ENCODE data around the gene SUSD3.

DNA sequence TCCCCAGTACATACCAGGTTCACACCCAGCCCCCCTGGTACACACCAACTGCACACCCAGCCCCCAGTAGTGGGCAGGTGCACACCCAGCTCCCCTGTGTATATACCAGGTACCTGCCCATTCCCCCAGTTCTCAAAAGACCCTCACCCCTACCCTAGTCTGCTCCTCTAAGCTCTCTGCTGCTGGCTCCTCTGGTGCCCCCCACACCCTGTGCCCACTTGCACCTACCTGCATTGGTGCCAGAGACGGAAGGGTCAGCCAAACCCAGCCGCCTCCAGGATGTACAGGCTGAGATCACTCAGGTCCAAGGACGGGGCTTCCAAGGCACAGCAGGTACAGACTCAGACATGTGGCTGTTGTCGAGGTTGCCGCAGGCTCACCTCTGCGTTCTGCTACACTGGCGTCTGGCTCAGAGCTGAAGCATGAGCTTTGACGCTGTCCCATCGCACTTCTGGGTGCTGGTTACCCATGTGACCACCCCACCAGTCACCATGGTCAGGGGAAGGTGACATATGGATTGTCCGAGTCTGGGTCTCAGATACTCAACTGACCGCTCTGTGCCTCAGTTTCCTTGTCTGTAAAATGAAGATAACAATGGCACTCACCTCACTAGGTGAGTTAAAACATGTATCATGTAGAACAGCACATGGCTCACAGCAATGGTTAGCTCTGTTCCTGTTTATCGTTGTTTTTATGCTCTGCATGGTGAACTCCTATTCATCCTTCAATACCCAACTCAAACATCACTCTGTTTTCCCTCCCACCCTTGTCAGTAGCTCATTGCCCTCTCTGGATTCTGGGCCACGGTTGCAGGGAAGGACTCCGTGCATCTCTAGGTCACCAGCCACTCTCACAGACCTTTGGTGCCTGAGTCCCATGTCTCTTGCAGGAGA lies 45.3 kb upstream of the SUSD3 start:
- TF ChIP-seq, protein P1, sequence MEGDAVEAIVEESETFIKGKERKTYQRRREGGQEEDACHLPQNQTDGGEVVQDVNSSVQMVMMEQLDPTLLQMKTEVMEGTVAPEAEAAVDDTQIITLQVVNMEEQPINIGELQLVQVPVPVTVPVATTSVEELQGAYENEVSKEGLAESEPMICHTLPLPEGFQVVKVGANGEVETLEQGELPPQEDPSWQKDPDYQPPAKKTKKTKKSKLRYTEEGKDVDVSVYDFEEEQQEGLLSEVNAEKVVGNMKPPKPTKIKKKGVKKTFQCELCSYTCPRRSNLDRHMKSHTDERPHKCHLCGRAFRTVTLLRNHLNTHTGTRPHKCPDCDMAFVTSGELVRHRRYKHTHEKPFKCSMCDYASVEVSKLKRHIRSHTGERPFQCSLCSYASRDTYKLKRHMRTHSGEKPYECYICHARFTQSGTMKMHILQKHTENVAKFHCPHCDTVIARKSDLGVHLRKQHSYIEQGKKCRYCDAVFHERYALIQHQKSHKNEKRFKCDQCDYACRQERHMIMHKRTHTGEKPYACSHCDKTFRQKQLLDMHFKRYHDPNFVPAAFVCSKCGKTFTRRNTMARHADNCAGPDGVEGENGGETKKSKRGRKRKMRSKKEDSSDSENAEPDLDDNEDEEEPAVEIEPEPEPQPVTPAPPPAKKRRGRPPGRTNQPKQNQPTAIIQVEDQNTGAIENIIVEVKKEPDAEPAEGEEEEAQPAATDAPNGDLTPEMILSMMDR (conservative IDR thresholded peaks at IDR 0.05; ENCODE audit: low read depth, low read length), result no peak
- TF ChIP-seq EZH2 (IDR thresholded peaks at IDR 0.05; ENCODE audit: borderline replicate concordance, low read depth, low read length, poor library complexity, severe bottlenecking), result no peak

Data from A673 (cell line).